HFFc6 (cell line): ENCODE results near the gene ERCC6L2. TPM values are rescaled to one million over a fixed set of nuclear protein-coding genes. Genes with fewer than 3 reads are reported as not detected.

ENCODE experiments used
- DNase-seq: peaks from one replicate; pipeline ENCODE4 v3.0.0-alpha.2; 2018
- H3K27ac Mint-ChIP-seq: 2 replicates; pipeline ENCODE4 v1.8.0; 2020; ENCODE audit warnings: mild to moderate bottlenecking, mixed read lengths
- H3K27me3 Mint-ChIP-seq: 2 replicates; pipeline ENCODE4 v1.8.0; 2021; ENCODE audit warnings: mild to moderate bottlenecking, moderate library complexity, mixed read lengths; ENCODE audit not compliant: insufficient read depth
- H3K36me3 Mint-ChIP-seq: 2 replicates; pipeline ENCODE4 v1.8.0; 2021; ENCODE audit warnings: low read depth, mixed read lengths
- H3K4me1 Mint-ChIP-seq: 2 replicates; pipeline ENCODE4 v1.8.0; 2020; ENCODE audit warnings: low read depth, mixed read lengths
- H3K4me3 Mint-ChIP-seq: 2 replicates; pipeline ENCODE4 v1.8.0; 2020; ENCODE audit warnings: mild to moderate bottlenecking, moderate library complexity, mixed read lengths
- H3K9me3 Mint-ChIP-seq: 2 replicates; pipeline ENCODE4 v1.8.0; 2020; ENCODE audit warnings: mild to moderate bottlenecking, mixed read lengths
- total RNA-seq, 6 experiments: library from RNA; stranded (reverse); fragmentation: NEBNext Ultra II Directional; extraction: Animal tissue kit (Norgen Biotek cat#: 25700); gene quantifications; 2 replicates in 1 of 6; 3 replicates in 5 of 6; pipeline ENCODE4 v1.2.3, GENCODE V29; 2021
- TF ChIP-seq, protein P1 (sequence below): fragments of 200-600 bp; sonication (generic); IDR thresholded peaks from 2 replicates; pipeline ENCODE4 v1.5.0; 2021; ENCODE audit warnings: antibody characterized with exemption, mild to moderate bottlenecking

ERCC6L2 gene
- total RNA-seq, 6 experiments from 2014 or later, result 26.2 to 31.4 (median 29.7) TPM

DNA sequence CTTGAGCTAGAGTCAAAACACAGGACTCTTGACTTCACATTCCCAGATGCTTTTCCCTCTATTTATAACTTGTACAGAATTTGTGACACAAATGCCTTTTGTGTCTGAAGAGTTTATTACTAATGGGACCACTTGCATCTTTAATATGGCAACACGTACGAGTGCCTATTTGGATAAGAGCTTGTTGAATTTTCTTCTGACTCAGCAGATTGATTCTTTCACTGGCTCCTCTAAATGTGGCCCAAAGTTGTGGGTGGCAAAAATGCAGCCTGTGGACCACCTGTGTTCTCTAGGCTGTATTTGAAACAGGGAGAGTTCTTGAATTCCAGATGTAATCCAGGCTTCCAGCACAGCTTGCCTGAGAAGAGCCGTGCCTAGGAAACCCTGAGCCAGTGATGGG is 34.1 kb upstream of the ERCC6L2 start:
- Mint-ChIP-seq H3K4me1 (peaks cover 6% of the 10 kb centered on the region), H3K9me3 (no peaks in the 10 kb centered on the region), H3K27me3 (no peaks in the 10 kb centered on the region), H3K27ac (no peak overlapping the region), H3K4me3 (no peak overlapping the region), H3K36me3 (peaks cover 16% of the 10 kb centered on the region; the same call in 1 of the 2 replicates)
- TF ChIP-seq, protein P1, sequence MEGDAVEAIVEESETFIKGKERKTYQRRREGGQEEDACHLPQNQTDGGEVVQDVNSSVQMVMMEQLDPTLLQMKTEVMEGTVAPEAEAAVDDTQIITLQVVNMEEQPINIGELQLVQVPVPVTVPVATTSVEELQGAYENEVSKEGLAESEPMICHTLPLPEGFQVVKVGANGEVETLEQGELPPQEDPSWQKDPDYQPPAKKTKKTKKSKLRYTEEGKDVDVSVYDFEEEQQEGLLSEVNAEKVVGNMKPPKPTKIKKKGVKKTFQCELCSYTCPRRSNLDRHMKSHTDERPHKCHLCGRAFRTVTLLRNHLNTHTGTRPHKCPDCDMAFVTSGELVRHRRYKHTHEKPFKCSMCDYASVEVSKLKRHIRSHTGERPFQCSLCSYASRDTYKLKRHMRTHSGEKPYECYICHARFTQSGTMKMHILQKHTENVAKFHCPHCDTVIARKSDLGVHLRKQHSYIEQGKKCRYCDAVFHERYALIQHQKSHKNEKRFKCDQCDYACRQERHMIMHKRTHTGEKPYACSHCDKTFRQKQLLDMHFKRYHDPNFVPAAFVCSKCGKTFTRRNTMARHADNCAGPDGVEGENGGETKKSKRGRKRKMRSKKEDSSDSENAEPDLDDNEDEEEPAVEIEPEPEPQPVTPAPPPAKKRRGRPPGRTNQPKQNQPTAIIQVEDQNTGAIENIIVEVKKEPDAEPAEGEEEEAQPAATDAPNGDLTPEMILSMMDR, result no peak
- no peak for DNase-seq

DNA sequence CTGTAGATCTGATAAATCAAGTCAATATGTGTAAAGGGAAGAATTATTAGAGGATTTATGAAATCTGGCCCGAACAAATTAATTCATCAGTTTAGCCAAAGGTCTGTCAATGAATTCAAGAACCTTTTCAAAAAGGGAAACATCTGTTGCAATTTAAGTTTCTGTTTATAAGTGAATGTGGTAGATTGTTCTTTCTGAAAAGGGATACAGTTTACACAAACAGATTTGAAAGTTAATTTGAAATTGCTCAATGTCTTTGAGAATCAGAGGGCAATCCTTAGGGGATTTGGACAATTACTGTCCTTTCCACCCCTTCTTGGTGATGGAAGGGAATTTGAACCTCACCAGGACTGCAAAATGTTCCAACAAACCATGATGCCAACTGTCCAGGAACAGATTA is 29.7 kb upstream of the ERCC6L2 start:
- H3K4me3 Mint-ChIP-seq, result no peak overlapping the region
- peaks cover 33% of the 10 kb centered on the region for H3K36me3 Mint-ChIP-seq
- TF ChIP-seq, protein P1, result no peak
- H3K27ac Mint-ChIP-seq, result no peak overlapping the region
- peaks cover 17% of the 10 kb centered on the region for H3K4me1 Mint-ChIP-seq
- no peaks in the 10 kb centered on the region for H3K9me3 Mint-ChIP-seq
- DNase-seq, result no peak
- H3K27me3 Mint-ChIP-seq, result no peaks in the 10 kb centered on the region

DNA sequence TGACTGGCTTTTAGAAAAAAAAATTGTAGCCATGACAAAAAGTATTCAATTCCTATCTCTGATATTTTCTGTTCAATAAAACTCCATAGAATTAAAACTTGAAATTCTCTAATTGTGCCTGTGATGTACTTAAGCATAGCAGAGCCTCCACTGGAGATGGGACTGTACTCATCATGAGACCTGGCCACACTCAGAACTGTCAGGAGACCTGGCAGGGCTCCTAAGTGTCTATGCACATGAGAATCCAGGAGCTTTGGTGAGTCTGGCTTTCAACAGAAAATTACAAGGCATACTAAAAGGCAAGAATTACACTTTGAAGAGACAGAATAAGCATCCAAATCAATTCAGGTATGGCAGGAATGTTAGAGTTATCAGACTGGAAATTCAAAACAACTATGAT is 26.7 kb upstream of the ERCC6L2 start:
- no peak for DNase-seq
- H3K4me3 Mint-ChIP-seq, result no peak overlapping the region
- no peak overlapping the region for H3K27ac Mint-ChIP-seq
- H3K9me3 Mint-ChIP-seq, result no peaks in the 10 kb centered on the region
- no peaks in the 10 kb centered on the region for H3K27me3 Mint-ChIP-seq
- TF ChIP-seq, protein P1, result no peak
- H3K36me3 Mint-ChIP-seq, result peaks cover 24% of the 10 kb centered on the region
- peaks cover 43% of the 10 kb centered on the region for H3K4me1 Mint-ChIP-seq

DNA sequence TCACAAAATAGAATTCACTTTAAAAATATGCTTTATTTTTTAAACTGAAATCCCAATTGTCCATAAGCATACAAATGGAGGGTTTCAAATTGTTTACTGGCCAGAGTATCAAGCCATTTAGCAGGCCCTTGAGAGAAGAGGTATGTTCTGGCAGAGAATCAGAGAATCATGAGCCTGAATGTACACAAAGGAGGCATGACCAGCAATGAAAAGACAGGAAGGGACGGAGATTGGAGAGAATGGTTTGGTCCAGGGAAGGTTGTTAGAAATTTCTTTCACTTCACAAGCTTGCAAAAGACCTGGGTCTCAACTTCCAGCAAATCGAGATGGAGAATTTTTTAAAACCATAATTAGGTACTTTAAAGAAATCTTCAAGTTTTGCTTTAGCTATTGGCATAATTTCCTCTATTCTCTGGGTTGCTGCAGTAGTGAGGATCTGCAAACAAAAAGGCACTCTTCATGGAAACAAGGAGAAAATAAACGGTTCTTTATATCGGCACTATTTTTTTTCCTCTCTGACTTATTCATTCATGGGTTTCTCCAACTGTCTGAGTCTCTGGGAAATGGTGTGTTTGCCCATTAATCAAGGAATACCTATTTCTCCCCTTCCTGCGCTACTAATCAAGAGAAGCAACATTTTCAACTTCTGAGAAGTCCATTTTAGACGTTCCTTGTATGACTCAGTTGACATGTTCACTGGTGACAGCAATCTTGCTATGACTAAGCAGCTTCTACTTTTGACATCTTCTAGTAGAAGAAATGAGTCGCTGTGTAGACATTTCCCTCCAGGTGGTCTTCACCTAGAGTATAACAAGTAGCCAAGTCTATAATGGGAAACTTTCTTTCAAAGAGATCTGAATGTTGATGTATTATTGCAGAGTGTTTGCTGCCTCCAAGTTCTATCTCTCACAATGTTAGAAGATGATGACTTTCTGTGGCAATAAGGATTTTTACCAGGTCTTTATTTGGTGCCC is 23.1 kb upstream of the ERCC6L2 start:
- Mint-ChIP-seq H3K4me3 (peak overlapping the region; percentile 70), H3K27me3 (no peaks in the 10 kb centered on the region), H3K9me3 (no peaks in the 10 kb centered on the region), H3K4me1 (peaks cover 77% of the 10 kb centered on the region), H3K36me3 (peaks cover 24% of the 10 kb centered on the region), H3K27ac (peak overlapping the region; percentile 63)
- TF ChIP-seq, protein P1, result no peak
- peak; percentile 70 for DNase-seq

DNA sequence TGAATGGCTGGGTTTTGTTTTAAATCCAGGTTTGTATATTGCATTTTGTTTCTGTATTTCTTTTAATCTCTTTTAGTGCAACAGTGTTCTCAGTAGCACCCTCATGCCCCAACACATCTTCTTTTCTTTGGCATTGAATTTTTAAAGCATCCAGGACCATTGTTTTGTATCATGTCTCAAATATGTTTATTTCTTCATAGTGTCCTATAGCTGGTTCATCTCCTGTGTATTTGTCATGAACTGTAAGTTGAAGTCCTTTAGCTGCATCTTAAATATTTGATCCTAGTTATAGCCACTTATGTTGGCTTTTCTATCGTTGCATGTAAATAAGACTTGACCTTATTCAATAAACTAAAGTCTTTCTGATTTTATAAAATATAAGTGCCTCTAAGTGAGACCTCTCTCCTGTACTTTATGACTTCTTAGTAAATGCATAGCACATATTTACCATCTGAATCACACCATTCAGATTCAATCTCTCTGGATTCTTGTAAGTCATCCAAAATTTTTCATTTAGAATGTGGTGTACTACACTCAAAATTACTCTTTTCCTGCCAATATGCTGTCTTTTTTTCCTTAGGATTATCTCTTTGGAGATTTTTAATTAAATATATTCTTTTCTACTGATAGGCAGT is 21.0 kb upstream of the ERCC6L2 start:
- Mint-ChIP-seq H3K4me1 (peaks cover 78% of the 10 kb centered on the region), H3K27ac (peak overlapping the region; percentile 38), H3K4me3 (peak overlapping the region; percentile 45), H3K36me3 (peaks cover 12% of the 10 kb centered on the region), H3K27me3 (no peaks in the 10 kb centered on the region), H3K9me3 (no peaks in the 10 kb centered on the region)
- TF ChIP-seq, protein P1, result no peak
- peak; percentile 71 for DNase-seq
